Middle frontal gyrus (tissue), 1 donor: ENCODE measurements around the gene CD44.

ENCODE experiments used
- DNase-seq: peaks from one replicate; pipeline ENCODE4 v3.0.0-alpha.2; 2015; ENCODE audit warnings: low spot score; ENCODE audit errors: extremely low spot score

CD44 gene

GRCh38 chr11:35260342-35260985, 121.5 kb downstream of the CD44 start:
- no peak for DNase-seq

DNA sequence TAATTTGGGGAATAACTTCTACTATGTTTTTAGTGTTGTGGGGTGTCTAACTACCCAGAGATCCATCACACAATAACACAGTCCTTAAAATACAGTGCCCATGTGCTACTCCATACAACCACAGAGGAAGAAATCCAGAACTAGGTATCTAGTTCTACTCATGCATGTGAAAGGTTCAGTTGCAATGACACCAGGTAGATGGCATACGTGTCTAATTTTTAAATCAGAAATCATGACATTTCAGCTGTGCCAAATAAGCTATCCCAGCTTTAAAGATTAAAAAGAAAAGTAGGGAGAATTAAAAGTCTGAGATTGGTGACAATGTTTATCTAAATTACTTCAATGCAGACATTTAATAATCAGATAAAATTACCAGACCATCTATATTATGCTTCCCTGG, 122.2 kb downstream of the CD44 start:
- no peak for DNase-seq

DNA sequence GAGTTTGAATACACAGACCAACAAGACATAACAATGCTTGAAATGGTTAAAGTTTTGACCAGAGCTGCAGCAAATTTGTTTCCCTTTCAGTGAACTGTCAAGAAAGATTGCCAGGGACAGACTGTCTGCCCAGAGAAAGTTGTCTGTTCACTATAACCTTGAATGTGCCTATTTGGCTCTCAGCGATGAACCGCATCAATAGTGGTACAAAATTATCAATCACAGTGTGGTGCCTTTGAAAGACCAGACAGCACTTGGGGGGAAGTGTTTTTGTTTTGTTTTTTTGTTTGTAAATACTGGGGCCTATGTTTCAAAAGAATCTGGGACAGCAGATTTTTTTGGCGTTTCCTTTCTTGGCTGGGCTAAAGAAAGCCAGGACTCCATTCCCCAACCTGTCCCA, 123.1 kb downstream of the CD44 start:
- no peak for DNase-seq

GRCh38 chr11:35262735-35263134, 123.8 kb downstream of the CD44 start:
- no peak for DNase-seq

DNA sequence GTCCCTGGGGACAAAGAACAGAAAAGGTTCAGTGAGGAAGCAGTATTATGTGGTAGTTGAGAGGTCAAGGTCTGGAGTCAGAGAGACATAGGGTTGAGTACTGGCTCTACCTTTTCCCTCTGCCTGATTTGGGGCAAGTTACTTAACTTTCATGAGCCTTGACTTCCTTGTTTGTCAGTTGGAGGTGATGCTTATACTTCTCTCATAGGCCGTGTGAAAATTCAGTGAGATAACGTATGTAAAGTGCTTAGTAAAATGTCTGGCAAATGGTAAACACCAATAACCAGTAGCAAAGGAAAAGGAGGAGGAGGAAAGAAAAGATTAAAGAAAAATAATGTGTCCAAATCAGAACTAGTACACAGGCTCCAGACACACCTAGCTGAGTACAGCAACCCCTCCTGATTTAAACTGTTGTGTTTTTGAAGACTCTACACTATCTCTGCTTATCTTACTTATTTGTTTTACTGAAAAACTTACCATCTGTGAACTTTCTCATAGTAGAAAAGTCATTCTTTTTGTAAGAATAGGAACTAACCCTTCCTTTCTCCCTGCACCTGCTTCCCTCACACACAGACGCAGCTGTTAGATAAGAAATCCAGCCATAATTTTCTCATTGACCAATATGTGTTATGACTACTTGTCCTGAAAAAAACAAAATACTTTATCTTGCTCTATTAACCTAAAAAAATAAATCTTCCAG, 126.9 kb downstream of the CD44 start:
- no peak for DNase-seq

GRCh38 chr11:35267504-35267903, 128.5 kb downstream of the CD44 start:
- no peak for DNase-seq

- no peak for DNase-seq
Measured at GRCh38 chr11:35270342-35270741, 131.4 kb downstream of the CD44 start.

GRCh38 chr11:35271031-35271430, 132.1 kb downstream of the CD44 start:
- no peak for DNase-seq

DNA sequence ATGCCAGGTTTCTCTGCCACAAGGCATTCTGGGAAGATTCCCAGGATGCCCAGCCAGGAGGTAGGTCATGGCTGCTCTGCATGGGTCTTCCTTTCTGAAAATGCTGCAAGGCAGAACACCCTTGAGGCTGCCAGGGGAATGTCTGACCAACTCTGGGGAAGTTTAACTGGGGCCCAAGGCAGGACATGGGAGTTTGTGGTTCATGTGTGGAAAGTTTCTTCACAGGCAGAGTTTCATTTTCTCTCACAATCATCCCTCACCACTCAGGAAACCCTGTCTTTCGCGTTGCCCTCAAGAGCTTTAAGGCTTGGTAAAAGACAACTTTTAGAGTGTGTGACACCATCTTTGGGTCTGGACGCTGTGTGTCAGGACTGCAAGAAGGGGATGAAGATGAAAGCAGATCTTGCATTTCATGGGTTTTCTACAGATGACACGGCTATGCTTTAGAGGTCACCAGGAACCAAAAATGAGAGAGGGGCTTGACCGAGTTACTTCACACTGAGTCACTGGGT, 133.5 kb downstream of the CD44 start:
- DNase-seq: no peak

GRCh38 chr11:35274909-35275785, 136.2 kb downstream of the CD44 start:
- no peak for DNase-seq

DNA sequence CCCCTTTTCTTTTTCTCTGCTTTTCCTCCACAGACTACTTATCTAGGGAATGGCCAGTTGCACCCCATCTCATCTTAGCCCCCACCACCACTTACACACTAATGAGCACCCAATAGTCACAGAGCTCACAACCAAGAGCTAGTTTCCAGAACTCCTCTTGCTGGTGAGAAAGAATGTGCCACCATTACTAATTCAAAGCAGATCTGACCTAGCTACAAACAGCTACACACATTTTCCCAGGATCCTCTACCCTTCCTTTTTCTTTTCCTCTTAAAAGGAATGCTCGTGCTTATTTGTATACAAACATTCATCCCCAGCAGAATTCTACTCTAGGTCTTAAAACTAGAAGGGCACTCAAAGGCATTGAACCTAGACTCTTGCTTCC, 136.8 kb downstream of the CD44 start:
- no peak for DNase-seq

GRCh38 chr11:35276396-35277145, 137.6 kb downstream of the CD44 start:
- peak; percentile 5 for DNase-seq

DNA sequence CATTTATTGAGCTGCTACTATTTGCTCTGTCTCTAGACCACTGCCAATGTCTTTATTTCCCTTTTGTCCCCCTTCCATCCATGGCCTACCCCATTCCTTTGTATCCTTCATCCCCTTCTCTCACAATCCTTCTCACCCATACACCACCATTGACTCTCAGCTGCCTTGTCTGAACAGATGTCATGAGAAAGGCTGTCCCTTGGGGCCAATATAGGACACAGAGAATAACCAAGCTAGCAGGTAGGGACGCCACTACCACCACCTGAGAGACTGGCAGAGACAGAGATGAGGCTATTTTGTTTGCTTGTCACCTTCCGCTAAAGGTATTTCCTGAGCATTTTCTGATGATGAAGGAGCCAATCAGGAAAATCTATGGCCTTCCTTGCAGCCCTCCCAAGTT, 138.9 kb downstream of the CD44 start:
- DNase-seq: no peak

- DNase-seq: no peak
Measured at GRCh38 chr11:35280727-35281126, 141.8 kb downstream of the CD44 start.

- DNase-seq: no peak
Measured at GRCh38 chr11:35281169-35281688, 142.3 kb downstream of the CD44 start.
